ENCODE results near the gene ELMO3. TPM values are rescaled to one million over a fixed set of nuclear protein-coding genes. Genes with fewer than 3 reads are reported as not detected.

ELMO3 gene
- total RNA-seq, 1 donor from 2014 or later, result 17.5 TPM

DNA sequence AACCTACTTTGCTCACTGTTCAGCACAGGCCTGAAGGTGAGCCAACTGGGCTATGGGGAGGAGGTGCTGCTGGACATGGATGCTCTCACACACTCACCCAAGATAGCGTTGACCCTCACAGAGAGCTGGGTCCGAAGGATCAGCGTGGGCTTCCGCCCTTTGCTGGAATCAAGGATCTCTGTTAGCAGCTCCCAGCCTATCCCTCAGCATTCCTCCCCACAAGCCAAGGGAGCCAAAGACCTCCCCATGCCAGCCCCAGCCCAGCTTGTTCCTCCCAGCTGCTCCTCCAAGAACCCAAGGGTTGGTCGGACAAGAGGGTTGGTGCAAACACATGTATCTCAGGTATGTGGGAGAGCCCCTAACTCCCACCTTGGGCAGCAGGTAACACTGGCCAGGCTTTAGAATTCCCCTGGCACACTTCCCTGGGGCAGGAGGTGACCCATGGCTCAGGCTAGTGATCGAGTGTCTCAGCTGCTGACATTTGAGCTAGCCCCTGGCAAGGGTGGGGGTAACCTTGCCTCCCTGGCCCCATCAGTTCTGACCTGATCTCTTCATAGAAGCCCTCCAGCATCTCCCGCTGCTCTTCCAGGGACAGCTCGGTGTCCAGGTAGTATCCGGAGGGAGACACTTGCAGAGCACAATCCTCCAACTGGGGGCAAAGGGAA is 40.0 kb downstream of the ELMO3 start:
- H3K4me3 ChIP-seq, result no peak overlapping the region
- TF ChIP-seq, protein P1, sequence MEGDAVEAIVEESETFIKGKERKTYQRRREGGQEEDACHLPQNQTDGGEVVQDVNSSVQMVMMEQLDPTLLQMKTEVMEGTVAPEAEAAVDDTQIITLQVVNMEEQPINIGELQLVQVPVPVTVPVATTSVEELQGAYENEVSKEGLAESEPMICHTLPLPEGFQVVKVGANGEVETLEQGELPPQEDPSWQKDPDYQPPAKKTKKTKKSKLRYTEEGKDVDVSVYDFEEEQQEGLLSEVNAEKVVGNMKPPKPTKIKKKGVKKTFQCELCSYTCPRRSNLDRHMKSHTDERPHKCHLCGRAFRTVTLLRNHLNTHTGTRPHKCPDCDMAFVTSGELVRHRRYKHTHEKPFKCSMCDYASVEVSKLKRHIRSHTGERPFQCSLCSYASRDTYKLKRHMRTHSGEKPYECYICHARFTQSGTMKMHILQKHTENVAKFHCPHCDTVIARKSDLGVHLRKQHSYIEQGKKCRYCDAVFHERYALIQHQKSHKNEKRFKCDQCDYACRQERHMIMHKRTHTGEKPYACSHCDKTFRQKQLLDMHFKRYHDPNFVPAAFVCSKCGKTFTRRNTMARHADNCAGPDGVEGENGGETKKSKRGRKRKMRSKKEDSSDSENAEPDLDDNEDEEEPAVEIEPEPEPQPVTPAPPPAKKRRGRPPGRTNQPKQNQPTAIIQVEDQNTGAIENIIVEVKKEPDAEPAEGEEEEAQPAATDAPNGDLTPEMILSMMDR (IDR thresholded peaks at IDR 0.05), result no peak
- intact Hi-C loops (cut with DNase I), result no loop called here
- H3K36me3 ChIP-seq, result peaks cover 62% of the 10 kb centered on the region
- H3K27ac ChIP-seq, result no peak overlapping the region
- ATAC-seq (no peak), DNase-seq (peak; percentile 45)
- no peaks in the 10 kb centered on the region for H3K9me3 ChIP-seq
- H3K4me1 ChIP-seq, result peaks cover 46% of the 10 kb centered on the region
- no peaks in the 10 kb centered on the region for H3K27me3 ChIP-seq

DNA sequence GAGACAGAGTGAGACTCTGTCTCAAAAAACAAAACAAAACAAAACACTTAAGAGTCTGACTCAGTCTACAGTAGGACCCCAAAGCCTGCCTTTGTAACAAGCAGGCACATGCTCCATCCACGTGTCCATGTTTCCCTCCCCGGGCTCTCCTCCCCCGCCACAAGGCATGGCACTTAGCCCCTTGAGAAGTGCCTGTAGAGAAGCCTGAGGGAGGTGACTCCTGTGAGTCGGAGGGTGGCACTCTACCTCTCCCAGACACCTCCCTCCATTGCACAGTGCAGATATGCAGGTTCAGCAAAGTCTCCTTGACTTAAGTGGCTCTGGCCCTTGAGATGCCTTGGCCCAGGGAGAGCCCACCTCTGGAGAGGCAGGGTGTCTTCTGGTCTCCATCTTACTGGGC is 41.6 kb downstream of the ELMO3 start:
- Histone ChIP-seq H3K27ac (peak overlapping the region; percentile 83), H3K27me3 (no peaks in the 10 kb centered on the region), H3K9me3 (no peaks in the 10 kb centered on the region), H3K4me1 (peaks cover 62% of the 10 kb centered on the region), H3K4me3 (no peak overlapping the region), H3K36me3 (peaks cover 46% of the 10 kb centered on the region)
- DNase-seq (peak; percentile 87), ATAC-seq (peak; percentile 72)
- intact Hi-C loops (cut with DNase I), result no loop called here
- TF ChIP-seq, protein P1 (IDR thresholded peaks at IDR 0.05), result no peak

DNA sequence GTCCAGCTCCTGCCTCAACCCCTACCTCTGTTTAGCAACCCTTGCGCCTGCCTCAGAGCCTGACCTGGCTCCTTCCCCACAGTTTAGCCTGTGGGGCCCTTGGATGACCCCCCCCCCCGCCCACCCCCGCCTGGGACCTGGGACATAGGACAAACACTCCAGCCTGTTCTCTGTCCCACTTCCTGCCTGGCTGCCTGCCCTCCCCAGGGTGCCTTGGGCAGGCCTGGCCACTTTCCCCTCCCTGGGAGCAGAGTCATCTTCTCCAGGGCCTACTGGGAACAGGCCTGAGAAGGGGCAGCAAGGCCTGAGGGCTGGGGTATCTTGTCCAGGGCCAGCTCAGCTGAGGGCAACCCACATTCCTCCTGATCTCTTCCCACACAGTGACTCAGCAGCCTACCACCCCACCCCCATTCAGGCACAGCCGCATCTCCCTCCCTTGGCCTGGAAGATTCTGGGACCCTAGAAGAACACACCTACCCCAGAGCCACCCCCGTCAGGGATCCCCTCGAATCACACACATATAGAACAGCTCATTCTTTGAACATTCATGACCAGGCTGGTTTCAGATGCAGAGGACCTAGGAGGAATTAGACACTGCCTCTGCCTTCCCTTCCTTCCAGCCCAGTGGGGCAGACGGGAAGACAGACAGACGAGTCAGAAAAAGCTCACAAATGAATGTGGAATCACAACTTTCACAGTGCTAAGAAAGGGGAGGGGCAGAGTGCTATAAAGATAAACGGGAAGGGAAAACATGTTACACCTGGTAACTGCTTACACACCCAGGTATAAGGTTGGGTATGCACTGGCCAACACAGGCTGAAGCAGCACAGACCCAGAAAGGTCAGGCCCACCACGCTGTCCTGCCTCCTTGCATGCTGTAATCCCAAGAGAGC is 42.3 kb downstream of the ELMO3 start:
- intact Hi-C loops (cut with DNase I), result no loop called here
- TF ChIP-seq, protein P1 (IDR thresholded peaks at IDR 0.05), result no peak
- H3K27ac ChIP-seq, result peak overlapping the region; percentile 83
- H3K36me3 ChIP-seq, result peaks cover 38% of the 10 kb centered on the region
- H3K4me1 ChIP-seq, result peaks cover 67% of the 10 kb centered on the region
- DNase-seq (peak; percentile 93), ATAC-seq (peak; percentile 67)
- H3K27me3 ChIP-seq, result no peaks in the 10 kb centered on the region
- H3K4me3 ChIP-seq, result no peak overlapping the region
- H3K9me3 ChIP-seq, result no peaks in the 10 kb centered on the region

DNA sequence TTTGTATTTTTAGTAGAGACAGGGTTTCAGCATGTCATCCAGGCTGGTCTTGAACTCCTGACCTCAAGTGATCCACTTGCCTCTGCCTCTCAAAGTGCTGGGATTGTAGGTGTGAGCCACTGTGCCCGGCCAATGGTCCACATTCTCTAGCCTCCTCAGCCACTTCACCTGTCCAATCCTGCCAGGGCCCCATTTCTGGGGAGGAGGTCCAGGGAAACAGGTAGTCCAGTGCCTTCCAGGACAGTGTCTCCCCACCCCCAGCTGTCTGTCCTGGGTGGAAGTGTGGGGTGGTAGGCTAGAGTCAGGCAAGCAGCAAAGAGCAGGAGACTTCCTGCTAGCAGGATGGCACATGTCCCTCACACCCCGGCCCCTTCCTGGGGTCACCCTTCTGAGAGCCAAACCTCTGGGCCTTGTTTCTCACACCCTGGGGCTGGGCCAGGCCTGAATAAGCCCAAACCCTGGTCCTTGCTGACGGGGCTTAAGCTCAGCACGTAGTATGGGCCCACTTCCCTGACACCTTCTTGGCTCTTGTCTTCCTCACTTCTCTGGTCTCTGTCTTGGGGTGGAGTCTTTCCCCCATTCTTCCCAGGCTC is 43.3 kb downstream of the ELMO3 start:
- DNase-seq (peak; percentile 78), ATAC-seq (no peak)
- Histone ChIP-seq H3K4me3 (no peak overlapping the region), H3K4me1 (peaks cover 67% of the 10 kb centered on the region), H3K36me3 (peaks cover 29% of the 10 kb centered on the region), H3K27ac (peak overlapping the region; percentile 83), H3K9me3 (no peaks in the 10 kb centered on the region), H3K27me3 (no peaks in the 10 kb centered on the region)
- TF ChIP-seq, protein P1 (IDR thresholded peaks at IDR 0.05), result no peak
- intact Hi-C loops (cut with DNase I), result no loop called here

DNA sequence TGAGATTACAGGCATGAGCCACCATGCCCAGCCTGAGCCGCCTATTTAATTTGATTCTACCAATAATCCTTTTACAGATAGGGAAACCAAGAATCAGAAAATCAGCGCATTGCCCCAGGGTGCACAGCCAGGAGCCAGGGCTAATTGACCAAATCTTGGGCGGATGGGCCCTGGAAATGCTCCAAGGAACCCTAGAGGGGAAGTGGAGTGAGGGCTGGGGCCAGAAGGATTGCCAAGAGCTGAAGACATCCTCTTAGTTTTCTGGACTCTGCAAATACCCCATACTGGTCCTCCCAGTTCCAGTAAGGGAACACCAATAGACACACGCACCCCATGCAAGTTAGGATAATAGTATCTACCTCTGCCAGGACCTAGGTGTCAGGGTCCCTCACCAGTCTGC is 44.5 kb downstream of the ELMO3 start:
- peak overlapping the region; percentile 83 for H3K27ac ChIP-seq
- DNase-seq (no peak), ATAC-seq (no peak)
- no peaks in the 10 kb centered on the region for H3K27me3 ChIP-seq
- TF ChIP-seq, protein P1 (IDR thresholded peaks at IDR 0.05), result no peak
- H3K36me3 ChIP-seq, result peaks cover 16% of the 10 kb centered on the region
- peaks cover 76% of the 10 kb centered on the region for H3K4me1 ChIP-seq
- intact Hi-C loops (cut with DNase I), result no loop called here
- H3K9me3 ChIP-seq, result no peaks in the 10 kb centered on the region
- H3K4me3 ChIP-seq, result peak overlapping the region; percentile 11

Measured in upper lobe of right lung (tissue), 1 donor.